ENCODE measurements around the gene ACTA1. TPM values are rescaled to one million over a fixed set of nuclear protein-coding genes. Genes with fewer than 3 reads are reported as not detected.

ACTA1 gene
- total and polyA plus RNA-seq, 10 of the 15 experiments (the other 5 are each of a cell fraction or from before 2014, with no cell fraction given): 0.05 to 0.35 (median 0.12) TPM; not detected in 7

GRCh38 chr1:229428256-229428655, 5.6 kb downstream of the ACTA1 start:
- POLR2A ChIA-PET: no interaction called here
- CTCF ChIA-PET: no interaction called here
- no peak overlapping the region for H3K9ac ChIP-seq (ENCODE audit: control insufficient read depth, insufficient read depth, low read length)
- SMC1A ChIA-PET (ENCODE audit: uncharacterized antibody, unreplicated experiment): no interaction called here
- peaks cover 3 to 14% of the 10 kb centered on the region in 2 experiments for H3K27me3 ChIP-seq (replicated peaks in 1 of 2; ENCODE audit: control insufficient read depth in 2 of 2, insufficient read depth in 2 of 2, low read length in 1 of 2)
- ATAC-seq: no peak
- no peak overlapping the region for H3K4me3 ChIP-seq
- BruUV-seq (replicated peaks): no TSS peak
- in situ Hi-C loops (cut with MboI): no loop called here
- no peaks in the 10 kb centered on the region for H4K20me1 ChIP-seq (ENCODE audit: control insufficient read depth, insufficient read depth)
- H3K9me3 ChIP-seq (replicated peaks; ENCODE audit: control insufficient read depth, insufficient read depth, low read length): peaks cover 8% of the 10 kb centered on the region; the same call in 1 of the 3 replicates
- DNase-seq (ENCODE audit: low read depth, low spot score): no peak
- WGBS (ENCODE audit: insufficient coverage, insufficient replicate concordance, low lambda C conversion rate, missing lambda C conversion rate): 65% methylated on average over 3 of the region's 3 CpGs
- no peak overlapping the region for H2AFZ ChIP-seq (ENCODE audit: control insufficient read depth, low read depth, low read length)
- no peak for FAIRE-seq
- H3K4me1 ChIP-seq (ENCODE audit: control insufficient read depth, insufficient read depth, low read length): no peaks in the 10 kb centered on the region
- RAD21 ChIA-PET (ENCODE audit: unreplicated experiment): no interaction called here
- no peak overlapping the region for H3K4me2 ChIP-seq (ENCODE audit: control insufficient read depth, insufficient read depth)
- intact Hi-C loops (cut with micrococcal nuclease; ENCODE audit: unreplicated experiment): no loop called here
- H3K27ac ChIP-seq (ENCODE audit: control insufficient read depth, insufficient read depth): no peak overlapping the region
- TF ChIP-seq NR2C2 (IDR thresholded peaks at IDR 0.05; ENCODE audit: borderline replicate concordance, control insufficient read depth, insufficient read length, low read depth) (no peak), NFIC (IDR thresholded peaks at IDR 0.05; ENCODE audit: low read depth, low read length) (no peak), HCFC1 (IDR thresholded peaks at IDR 0.05; ENCODE audit: low read length) (no peak), RELB (IDR thresholded peaks at IDR 0.05; ENCODE audit: low read depth) (no peak), LARP7 (IDR thresholded peaks at IDR 0.05) (no peak), PAX8 (IDR thresholded peaks at IDR 0.05) (no peak)
- H3K36me3 ChIP-seq (ENCODE audit: control insufficient read depth in 2 of 2, insufficient read depth in 2 of 2, low read length in 1 of 2): no peaks in the 10 kb centered on the region
- H3K79me2 ChIP-seq (ENCODE audit: control insufficient read depth, insufficient read depth, low read length): no peaks in the 10 kb centered on the region

- H3K36me3 ChIP-seq (ENCODE audit: control insufficient read depth in 2 of 2, insufficient read depth in 2 of 2, low read length in 1 of 2): no peaks in the 10 kb centered on the region
- H3K9ac ChIP-seq (ENCODE audit: control insufficient read depth, insufficient read depth, low read length): no peak overlapping the region
- no TSS peak for BruUV-seq (replicated peaks)
- RAD21 ChIA-PET (ENCODE audit: unreplicated experiment): interaction anchor here (0.6 kb wide), 1 partner anchor 16 kb away, joined by 5 read pairs; no protein-coding TSS in a partner anchor
- POLR2A ChIA-PET: no interaction called here
- intact Hi-C loops (cut with micrococcal nuclease; ENCODE audit: unreplicated experiment) (no loop called here), in situ Hi-C loops (cut with MboI) (no loop called here)
- H3K27me3 ChIP-seq (replicated peaks in 1 of 2; ENCODE audit: control insufficient read depth in 2 of 2, insufficient read depth in 2 of 2, low read length in 1 of 2): peaks cover 3 to 13% of the 10 kb centered on the region in 2 experiments
- peaks cover 6% of the 10 kb centered on the region; the same call in 1 of the 3 replicates for H3K9me3 ChIP-seq (replicated peaks; ENCODE audit: control insufficient read depth, insufficient read depth, low read length)
- no peak for DNase-seq (ENCODE audit: low read depth, low spot score)
- H2AFZ ChIP-seq (ENCODE audit: control insufficient read depth, low read depth, low read length): no peak overlapping the region
- SMC1A ChIA-PET (ENCODE audit: uncharacterized antibody, unreplicated experiment): no interaction called here
- H3K27ac ChIP-seq (ENCODE audit: control insufficient read depth, insufficient read depth): no peak overlapping the region
- FAIRE-seq: no peak
- no peaks in the 10 kb centered on the region for H3K4me1 ChIP-seq (ENCODE audit: control insufficient read depth, insufficient read depth, low read length)
- H4K20me1 ChIP-seq (ENCODE audit: control insufficient read depth, insufficient read depth): no peaks in the 10 kb centered on the region
- 16% methylated on average over 3 of the region's 3 CpGs for whole genome bisulfite sequencing (ENCODE audit: insufficient coverage, insufficient replicate concordance, low lambda C conversion rate, missing lambda C conversion rate)
- no peak for ATAC-seq
- CTCF ChIA-PET: no interaction called here
- no peaks in the 10 kb centered on the region for H3K79me2 ChIP-seq (ENCODE audit: control insufficient read depth, insufficient read depth, low read length)
- no peak overlapping the region for H3K4me3 ChIP-seq
- no peak overlapping the region for H3K4me2 ChIP-seq (ENCODE audit: control insufficient read depth, insufficient read depth)
- no peak for TF ChIP-seq MEF2A (IDR thresholded peaks at IDR 0.05; ENCODE audit: insufficient read depth, low read depth, low read length)
- no peak for TF ChIP-seq ZNF687 (IDR thresholded peaks at IDR 0.05)
- TF ChIP-seq MYB (IDR thresholded peaks at IDR 0.05; ENCODE audit: borderline replicate concordance, low read depth, low read length): no peak
- TF ChIP-seq LARP7 (IDR thresholded peaks at IDR 0.05): no peak
- no peak for TF ChIP-seq USF1 (IDR thresholded peaks at IDR 0.05; ENCODE audit: borderline replicate concordance, extremely low read length, insufficient read depth, low read depth, low read length)
- no peak for TF ChIP-seq TBL1XR1 (IDR thresholded peaks at IDR 0.05; ENCODE audit: low read depth, low read length)
- TF ChIP-seq SMAD1 (IDR thresholded peaks at IDR 0.05; ENCODE audit: low read depth, partially characterized antibody): no peak
These were observed 6.3 kb downstream of the ACTA1 start for GRCh38 chr1:229427572-229427971.

All from GM12878 (cell line).